IPS-18a (cell line): Measurements from ENCODE around the gene CLEC5A.
"Not testable (repeated sequence)": the region's sequence is repeated elsewhere in the genome, so short reads cannot be mapped to it uniquely, and the experiment has no call there.

ENCODE experiments used
- H3K27ac ChIP-seq: one replicate; pipeline ENCODE4 v1.5.1; 2013; ENCODE audit warnings: low read length
- H3K27me3 ChIP-seq: one replicate; pipeline ENCODE4 v1.6.1; 2013; ENCODE audit warnings: mild to moderate bottlenecking, low read length; ENCODE audit not compliant: control insufficient read depth, insufficient read depth
- H3K36me3 ChIP-seq: one replicate; pipeline ENCODE4 v1.6.1; 2013; ENCODE audit warnings: low read depth, low read length; ENCODE audit not compliant: control insufficient read depth
- H3K4me1 ChIP-seq: one replicate; pipeline ENCODE4 v1.6.1; 2013; ENCODE audit warnings: low read depth, low read length; ENCODE audit not compliant: control insufficient read depth
- H3K4me3 ChIP-seq: one replicate; pipeline ENCODE4 v1.5.1; 2013; ENCODE audit warnings: low read length
- H3K9ac ChIP-seq: one replicate; pipeline ENCODE4 v1.6.1; 2013; ENCODE audit warnings: mild to moderate bottlenecking, low read length, moderate library complexity
- H3K9me3 ChIP-seq: one replicate; pipeline ENCODE4 v1.6.1; 2013; ENCODE audit warnings: low read depth, low read length; ENCODE audit not compliant: control insufficient read depth

CLEC5A gene

GRCh38 chr7:141944811-141945210, 2.0 kb downstream of the CLEC5A start:
- Histone ChIP-seq H3K4me1 (no peaks in the 10 kb centered on the region), H3K27me3 (no peaks in the 10 kb centered on the region), H3K9ac (no peak overlapping the region), H3K27ac (no peak overlapping the region), H3K9me3 (no peaks in the 10 kb centered on the region), H3K4me3 (no peak overlapping the region), H3K36me3 (no peaks in the 10 kb centered on the region)

DNA sequence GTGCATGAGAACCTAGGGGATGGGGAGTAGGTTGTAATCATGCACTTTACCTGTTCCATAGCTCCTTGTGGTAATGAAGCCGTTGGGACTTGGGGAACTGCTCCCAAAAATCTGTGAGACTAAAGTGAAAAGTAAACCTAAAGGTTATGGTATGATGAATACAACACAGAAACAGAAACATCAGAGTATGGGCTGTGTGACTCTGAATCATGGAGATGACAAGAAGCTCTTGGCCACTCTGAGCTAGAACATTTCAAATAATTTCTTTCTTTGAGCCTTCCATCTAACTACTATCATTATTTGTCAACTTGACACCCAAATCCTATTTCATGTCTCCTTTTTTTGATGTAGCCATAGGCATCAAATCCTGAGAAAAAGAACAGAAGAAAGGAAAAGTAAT, 2.9 kb downstream of the CLEC5A start:
- Histone ChIP-seq H3K27ac (no peak overlapping the region), H3K9ac (no peak overlapping the region), H3K27me3 (no peaks in the 10 kb centered on the region)

GRCh38 chr7:141941075-141941474, 5.7 kb downstream of the CLEC5A start:
- no peaks in the 10 kb centered on the region for H3K4me1 ChIP-seq
- no peaks in the 10 kb centered on the region for H3K9me3 ChIP-seq
- no peak overlapping the region for H3K9ac ChIP-seq
- no peaks in the 10 kb centered on the region for H3K27me3 ChIP-seq
- no peak overlapping the region for H3K27ac ChIP-seq
- no peak overlapping the region for H3K4me3 ChIP-seq
- H3K36me3 ChIP-seq = no peaks in the 10 kb centered on the region

More for the DNA sequence above, 2.9 kb downstream of the CLEC5A start:
- Histone ChIP-seq H3K36me3 (no peaks in the 10 kb centered on the region), H3K4me1 (no peaks in the 10 kb centered on the region), H3K9me3 (no peaks in the 10 kb centered on the region), H3K4me3 (no peak overlapping the region)

DNA sequence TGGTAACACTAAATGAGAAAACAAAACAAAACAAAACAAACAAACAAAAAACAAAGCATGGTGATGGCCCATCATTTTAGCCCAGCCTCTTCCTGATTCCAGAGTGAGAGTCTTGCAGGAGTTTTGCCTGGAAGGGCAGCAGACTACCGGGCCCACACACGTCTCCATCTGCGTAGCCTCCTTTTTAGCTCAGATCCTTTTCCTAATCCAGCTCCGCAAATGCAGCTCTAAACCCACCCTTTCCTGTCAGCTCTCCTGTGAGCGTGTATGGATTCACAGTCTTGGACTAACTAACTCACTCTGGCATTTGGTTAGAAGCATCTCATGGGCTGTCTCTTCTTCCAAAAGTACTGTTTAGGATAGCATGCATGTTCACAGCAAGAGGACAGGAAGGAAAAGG, 16.6 kb downstream of the CLEC5A start:
- Histone ChIP-seq H3K27ac (no peak overlapping the region), H3K36me3 (no peaks in the 10 kb centered on the region), H3K27me3 (no peaks in the 10 kb centered on the region), H3K4me3 (no peak overlapping the region), H3K9me3 (no peaks in the 10 kb centered on the region), H3K9ac (no peak overlapping the region), H3K4me1 (no peaks in the 10 kb centered on the region)

DNA sequence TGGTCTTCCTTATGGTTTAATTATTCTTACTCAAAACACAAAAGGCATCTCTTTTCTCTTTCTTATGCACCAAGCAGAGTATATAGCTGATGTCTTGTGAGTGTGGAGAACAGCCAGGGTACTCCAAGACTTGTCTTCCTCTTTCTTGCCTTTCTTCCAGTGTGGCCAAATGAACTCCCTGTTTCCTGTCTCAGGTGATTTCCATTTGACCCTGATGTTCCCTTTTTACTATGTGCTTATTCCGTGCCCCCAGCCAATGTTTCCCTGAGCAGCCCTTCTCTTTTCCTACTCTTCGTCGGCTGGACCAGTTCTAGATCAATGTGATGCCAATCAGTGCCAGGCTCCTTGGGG, 18.0 kb downstream of the CLEC5A start:
- Histone ChIP-seq H3K27me3 (no peaks in the 10 kb centered on the region), H3K36me3 (no peaks in the 10 kb centered on the region), H3K4me1 (no peaks in the 10 kb centered on the region), H3K9me3 (no peaks in the 10 kb centered on the region), H3K27ac (no peak overlapping the region), H3K9ac (no peak overlapping the region), H3K4me3 (no peak overlapping the region)

DNA sequence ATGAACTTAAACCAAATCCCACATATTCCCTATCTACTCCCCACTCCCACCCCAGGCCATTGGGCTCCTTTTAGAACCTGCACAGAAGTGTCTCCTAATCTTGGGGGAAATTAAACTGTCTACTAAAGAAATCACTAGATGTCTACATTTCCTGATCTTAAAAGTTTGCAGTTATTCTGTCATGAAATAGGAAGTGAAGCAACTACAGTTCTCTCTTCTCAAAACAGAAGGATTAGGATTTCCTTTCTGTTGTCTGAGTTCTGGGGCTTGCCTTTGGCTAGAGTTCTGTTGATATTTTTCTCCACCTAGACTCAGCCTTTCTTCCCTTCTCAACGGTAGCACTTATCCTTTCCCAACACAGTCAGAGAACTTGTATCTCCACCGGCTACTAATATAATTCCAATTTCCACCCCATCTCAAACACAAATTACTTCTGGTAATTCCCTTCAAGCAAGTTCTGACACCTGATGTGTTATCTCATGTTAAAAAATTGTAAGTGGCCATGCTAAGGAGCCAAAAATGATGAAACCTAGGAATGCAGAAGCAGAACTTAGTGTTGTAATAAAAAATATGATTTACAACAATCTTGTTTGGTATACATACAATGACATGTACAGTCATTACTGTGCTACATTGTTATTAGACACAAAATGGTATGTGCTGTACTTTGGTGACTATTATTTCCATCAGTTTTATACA, 18.5 kb downstream of the CLEC5A start:
- Histone ChIP-seq H3K4me3 (no peak overlapping the region), H3K27me3 (no peaks in the 10 kb centered on the region), H3K36me3 (no peaks in the 10 kb centered on the region), H3K9ac (no peak overlapping the region), H3K4me1 (no peaks in the 10 kb centered on the region), H3K9me3 (no peaks in the 10 kb centered on the region), H3K27ac (no peak overlapping the region)

DNA sequence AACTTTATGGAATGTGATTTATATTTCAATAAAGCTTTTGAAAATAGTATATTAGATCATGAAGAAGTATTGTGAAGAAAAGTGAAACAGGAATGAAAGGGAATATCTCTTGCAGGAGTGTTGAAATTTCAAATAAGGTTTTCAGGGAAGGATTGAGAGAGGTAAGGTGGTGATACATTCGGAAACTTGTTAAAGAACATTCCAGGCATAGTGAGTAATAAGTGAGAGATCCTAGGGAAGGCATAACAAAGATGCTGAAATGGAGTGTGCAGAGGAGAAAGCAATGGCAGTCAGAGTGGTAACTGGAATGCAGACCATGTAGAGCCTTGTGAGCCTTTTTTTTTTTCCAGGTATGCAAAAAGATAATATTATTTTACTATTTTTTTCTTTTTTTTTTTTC, 26.5 kb downstream of the CLEC5A start:
- no peaks in the 10 kb centered on the region for H3K27me3 ChIP-seq

GRCh38 chr7:141916099-141916498, 30.7 kb downstream of the CLEC5A start, which contains the start of gene OR9A4:
TSS of gene OR9A4 (plus strand) at chr7:141916399. CDS start at chr7:141918876, 2,477 bp downstream.
- Histone ChIP-seq H3K9ac (no peak within 1 kb of the TSS), H3K4me1 (no peaks in the 10 kb centered on the region), H3K27ac (no peak within 1 kb of the TSS), H3K4me3 (no peak within 1 kb of the TSS), H3K9me3 (no peaks in the 10 kb centered on the region), H3K36me3 (no peaks in the 10 kb centered on the region), H3K27me3 (no peaks in the 10 kb centered on the region)

More for the DNA sequence above, 26.5 kb downstream of the CLEC5A start:
- Histone ChIP-seq H3K27ac (no peak overlapping the region), H3K9ac (no peak overlapping the region), H3K36me3 (no peaks in the 10 kb centered on the region), H3K4me1 (no peaks in the 10 kb centered on the region), H3K9me3 (no peaks in the 10 kb centered on the region), H3K4me3 (no peak overlapping the region)

DNA sequence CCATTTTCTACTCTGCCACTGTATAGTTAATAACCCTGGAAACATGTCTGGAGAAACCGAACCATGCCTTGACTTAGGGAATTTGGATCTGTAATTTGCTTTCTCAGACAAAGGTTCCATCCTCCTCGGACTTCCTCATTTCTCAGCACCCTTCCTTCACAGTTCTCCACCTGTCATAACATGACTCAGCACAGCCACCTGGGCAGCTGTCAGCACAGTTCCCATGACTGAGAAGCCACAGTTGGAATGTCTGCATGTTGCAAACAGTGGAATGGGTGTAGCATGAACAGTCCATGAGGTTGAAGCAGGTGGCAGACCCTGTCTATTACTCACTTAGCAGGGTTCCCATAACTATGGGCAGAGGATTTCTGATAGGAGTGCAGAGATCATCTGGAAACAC, 31.2 kb downstream of the CLEC5A start:
- no peaks in the 10 kb centered on the region for H3K4me1 ChIP-seq
- H3K4me3 ChIP-seq = no peak overlapping the region
- H3K27me3 ChIP-seq = no peaks in the 10 kb centered on the region
- H3K9me3 ChIP-seq = no peaks in the 10 kb centered on the region
- no peak overlapping the region for H3K9ac ChIP-seq
- H3K27ac ChIP-seq = no peak overlapping the region
- no peaks in the 10 kb centered on the region for H3K36me3 ChIP-seq

- Histone ChIP-seq H3K4me3 (no peak overlapping the region), H3K9ac (no peak overlapping the region), H3K36me3 (no peaks in the 10 kb centered on the region), H3K27me3 (no peaks in the 10 kb centered on the region), H3K4me1 (no peaks in the 10 kb centered on the region), H3K9me3 (no peaks in the 10 kb centered on the region), H3K27ac (no peak overlapping the region)
Measured at GRCh38 chr7:141911391-141911790, 35.4 kb downstream of the CLEC5A start.

GRCh38 chr7:141906285-141906684, 40.5 kb downstream of the CLEC5A start:
- Histone ChIP-seq H3K36me3 (no peaks in the 10 kb centered on the region), H3K27me3 (no peaks in the 10 kb centered on the region), H3K4me1 (no peaks in the 10 kb centered on the region), H3K4me3 (no peak overlapping the region), H3K27ac (no peak overlapping the region), H3K9ac (no peak overlapping the region), H3K9me3 (no peaks in the 10 kb centered on the region)

- H3K4me3 ChIP-seq, H3K27me3 ChIP-seq, H3K4me1 ChIP-seq, H3K9ac ChIP-seq, H3K36me3 ChIP-seq, H3K9me3 ChIP-seq, H3K27ac ChIP-seq: not testable (repeated sequence)
Measured at GRCh38 chr7:141899366-141899765, 47.4 kb downstream of the CLEC5A start.
